GM12872 (cell line): ENCODE measurements around the gene TGFBR2.

Source experiments
- TF ChIP-seq, protein P1 (sequence below): IDR thresholded peaks from 3 replicates; pipeline ENCODE4 v1.5.1; 2011; ENCODE audit warnings: low read depth, mild to moderate bottlenecking, low read length, moderate library complexity; ENCODE audit not compliant: insufficient read depth

The TGFBR2 gene

DNA sequence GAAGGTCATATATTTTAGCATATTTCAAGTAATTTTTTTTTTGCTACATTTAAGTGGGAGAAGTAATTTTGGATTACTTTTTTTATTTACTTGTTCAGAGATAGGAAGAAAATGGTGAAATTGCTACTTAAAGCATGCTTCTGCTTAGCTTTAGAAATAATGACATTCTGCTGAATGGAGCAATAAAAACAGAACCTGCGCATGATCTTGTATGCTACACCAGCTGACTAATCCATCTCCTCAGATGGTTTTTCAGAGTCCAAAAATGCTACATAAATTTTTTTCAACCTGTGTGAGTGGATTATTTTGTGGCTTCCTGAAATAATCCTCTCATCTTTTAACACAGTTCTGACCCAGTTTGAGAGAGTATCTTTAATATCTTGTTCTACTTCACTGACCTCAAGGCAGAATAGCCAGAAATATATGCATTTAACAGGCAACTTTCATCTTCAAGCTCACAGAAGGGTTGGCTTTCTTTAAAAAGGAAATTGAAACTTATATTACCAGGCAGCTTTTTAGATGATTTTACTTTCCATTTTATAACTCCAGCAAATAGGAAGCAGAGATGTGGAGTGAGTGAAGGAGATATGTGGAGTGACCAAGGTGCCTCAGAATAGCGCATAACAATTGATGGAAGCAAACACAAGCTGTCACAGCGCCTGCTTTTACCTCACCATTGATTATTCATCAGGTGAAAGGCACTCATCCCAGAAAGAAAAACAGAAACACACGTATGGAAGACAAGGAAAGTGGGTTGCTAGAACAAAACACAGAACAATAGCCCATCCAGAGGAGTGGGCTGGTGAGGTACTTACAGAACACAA is 136.6 kb downstream of the TGFBR2 start:
- TF ChIP-seq, protein P1, sequence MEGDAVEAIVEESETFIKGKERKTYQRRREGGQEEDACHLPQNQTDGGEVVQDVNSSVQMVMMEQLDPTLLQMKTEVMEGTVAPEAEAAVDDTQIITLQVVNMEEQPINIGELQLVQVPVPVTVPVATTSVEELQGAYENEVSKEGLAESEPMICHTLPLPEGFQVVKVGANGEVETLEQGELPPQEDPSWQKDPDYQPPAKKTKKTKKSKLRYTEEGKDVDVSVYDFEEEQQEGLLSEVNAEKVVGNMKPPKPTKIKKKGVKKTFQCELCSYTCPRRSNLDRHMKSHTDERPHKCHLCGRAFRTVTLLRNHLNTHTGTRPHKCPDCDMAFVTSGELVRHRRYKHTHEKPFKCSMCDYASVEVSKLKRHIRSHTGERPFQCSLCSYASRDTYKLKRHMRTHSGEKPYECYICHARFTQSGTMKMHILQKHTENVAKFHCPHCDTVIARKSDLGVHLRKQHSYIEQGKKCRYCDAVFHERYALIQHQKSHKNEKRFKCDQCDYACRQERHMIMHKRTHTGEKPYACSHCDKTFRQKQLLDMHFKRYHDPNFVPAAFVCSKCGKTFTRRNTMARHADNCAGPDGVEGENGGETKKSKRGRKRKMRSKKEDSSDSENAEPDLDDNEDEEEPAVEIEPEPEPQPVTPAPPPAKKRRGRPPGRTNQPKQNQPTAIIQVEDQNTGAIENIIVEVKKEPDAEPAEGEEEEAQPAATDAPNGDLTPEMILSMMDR: no peak
